H1 (cell line): ENCODE data around the gene MPZ.

Experiments
- CREB1 ChIP-seq: IDR thresholded peaks from 2 replicates; pipeline ENCODE4 v1.6.1; 2012; ENCODE audit warnings: inconsistent platforms
- EP300 ChIP-seq, 2 experiments: IDR thresholded peaks; 1 replicate in 1 of 2; 2 replicates in 1 of 2; pipeline ENCODE4 v1.6.1; 2011 to 2012; ENCODE audit warnings: low read depth in 2 of 2, low read length in 2 of 2, mild to moderate bottlenecking in 2 of 2, borderline replicate concordance in 1 of 2, inconsistent platforms in 1 of 2, moderate library complexity in 1 of 2
- HDAC2 ChIP-seq, 2 experiments: fragments of 300-600 bp in 1 of 2; sonication (generic) in 1 of 2; IDR thresholded peaks; 2 replicates each; pipeline ENCODE4 v1.6.1; 2011 to 2012; ENCODE audit warnings: low read depth in 2 of 2, low read length in 2 of 2, mild to moderate bottlenecking in 2 of 2, moderate library complexity in 2 of 2, borderline replicate concordance in 1 of 2, inconsistent platforms in 1 of 2
- NANOG ChIP-seq: IDR thresholded peaks from 2 replicates; pipeline ENCODE4 v1.6.1; 2011; ENCODE audit warnings: low read length, low read depth, mild to moderate bottlenecking, inconsistent platforms; ENCODE audit not compliant: insufficient read depth, poor library complexity, severe bottlenecking
- POLR2AphosphoS5 ChIP-seq: IDR thresholded peaks from 2 replicates; pipeline ENCODE4 v1.6.1; 2011; ENCODE audit warnings: low read depth, low read length
- SIRT6 ChIP-seq: IDR thresholded peaks from one replicate; pipeline ENCODE4 v1.7.1; 2012; ENCODE audit warnings: low read length, inconsistent platforms
- SRF ChIP-seq: IDR thresholded peaks from 2 replicates; pipeline ENCODE4 v1.6.1; 2011; ENCODE audit warnings: mild to moderate bottlenecking, low read depth, low read length, moderate library complexity
- TAF1 ChIP-seq: IDR thresholded peaks from 2 replicates; pipeline ENCODE4 v1.6.1; 2011; ENCODE audit warnings: mild to moderate bottlenecking, low read depth, low read length
- TF ChIP-seq, protein P1 (sequence below): IDR thresholded peaks from 2 replicates; pipeline ENCODE4 v1.6.1; 2012; ENCODE audit warnings: inconsistent platforms
- TF ChIP-seq, protein P2 (sequence below), 3 experiments: IDR thresholded peaks; 1 replicate in 2 of 3; 2 replicates in 1 of 3; pipeline versions ENCODE4 v1.5.1 to v1.6.1; 2011; ENCODE audit warnings: low read length in 3 of 3, mild to moderate bottlenecking in 3 of 3, inconsistent platforms in 2 of 3, low read depth in 1 of 3, moderate library complexity in 1 of 3; ENCODE audit not compliant: insufficient read depth in 1 of 3; ENCODE audit errors: control extremely low read depth in 1 of 3
- TF ChIP-seq, protein P3 (sequence below): IDR thresholded peaks from 2 replicates; pipeline ENCODE4 v1.6.1; 2012; ENCODE audit warnings: low read length, inconsistent platforms
- TF ChIP-seq, protein P4 (sequence below): IDR thresholded peaks from 2 replicates; pipeline ENCODE4 v1.6.1; 2011; ENCODE audit warnings: low read length, improper control_type of control experiment

DNA sequence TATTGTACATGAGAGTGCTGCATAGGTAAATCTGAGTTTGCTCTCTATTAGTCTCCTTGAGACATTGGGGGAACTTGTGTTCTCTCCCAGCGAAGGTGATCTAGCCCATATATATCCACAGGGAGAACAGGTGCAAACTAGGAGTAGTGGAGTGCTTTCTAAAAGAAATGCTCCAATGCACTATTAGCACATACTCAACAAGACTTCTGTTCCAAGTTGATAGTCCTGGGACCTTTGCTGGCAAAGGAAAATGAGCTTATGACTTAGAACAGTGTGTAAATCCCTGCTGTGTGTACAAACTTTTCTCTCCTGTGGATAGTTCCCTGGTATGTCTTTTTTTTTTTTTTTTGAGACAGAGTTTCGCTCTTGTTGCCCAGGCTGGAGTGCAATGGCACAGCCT, 32.4 kb upstream of the MPZ start:
- TF ChIP-seq, protein P1, sequence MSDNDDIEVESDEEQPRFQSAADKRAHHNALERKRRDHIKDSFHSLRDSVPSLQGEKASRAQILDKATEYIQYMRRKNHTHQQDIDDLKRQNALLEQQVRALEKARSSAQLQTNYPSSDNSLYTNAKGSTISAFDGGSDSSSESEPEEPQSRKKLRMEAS: no peak
- TF ChIP-seq SIRT6: no peak
- TF ChIP-seq CREB1: no peak
- TF ChIP-seq POLR2AphosphoS5: no peak
- TF ChIP-seq, protein P2, sequence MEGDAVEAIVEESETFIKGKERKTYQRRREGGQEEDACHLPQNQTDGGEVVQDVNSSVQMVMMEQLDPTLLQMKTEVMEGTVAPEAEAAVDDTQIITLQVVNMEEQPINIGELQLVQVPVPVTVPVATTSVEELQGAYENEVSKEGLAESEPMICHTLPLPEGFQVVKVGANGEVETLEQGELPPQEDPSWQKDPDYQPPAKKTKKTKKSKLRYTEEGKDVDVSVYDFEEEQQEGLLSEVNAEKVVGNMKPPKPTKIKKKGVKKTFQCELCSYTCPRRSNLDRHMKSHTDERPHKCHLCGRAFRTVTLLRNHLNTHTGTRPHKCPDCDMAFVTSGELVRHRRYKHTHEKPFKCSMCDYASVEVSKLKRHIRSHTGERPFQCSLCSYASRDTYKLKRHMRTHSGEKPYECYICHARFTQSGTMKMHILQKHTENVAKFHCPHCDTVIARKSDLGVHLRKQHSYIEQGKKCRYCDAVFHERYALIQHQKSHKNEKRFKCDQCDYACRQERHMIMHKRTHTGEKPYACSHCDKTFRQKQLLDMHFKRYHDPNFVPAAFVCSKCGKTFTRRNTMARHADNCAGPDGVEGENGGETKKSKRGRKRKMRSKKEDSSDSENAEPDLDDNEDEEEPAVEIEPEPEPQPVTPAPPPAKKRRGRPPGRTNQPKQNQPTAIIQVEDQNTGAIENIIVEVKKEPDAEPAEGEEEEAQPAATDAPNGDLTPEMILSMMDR (IDR thresholded peaks at IDR 0.05; ENCODE audit: control extremely low read depth in 1 of 3, insufficient read depth in 1 of 3, low read depth in 1 of 3, low read length in 3 of 3): no peak
- no peak for TF ChIP-seq SRF
- TF ChIP-seq, protein P3, sequence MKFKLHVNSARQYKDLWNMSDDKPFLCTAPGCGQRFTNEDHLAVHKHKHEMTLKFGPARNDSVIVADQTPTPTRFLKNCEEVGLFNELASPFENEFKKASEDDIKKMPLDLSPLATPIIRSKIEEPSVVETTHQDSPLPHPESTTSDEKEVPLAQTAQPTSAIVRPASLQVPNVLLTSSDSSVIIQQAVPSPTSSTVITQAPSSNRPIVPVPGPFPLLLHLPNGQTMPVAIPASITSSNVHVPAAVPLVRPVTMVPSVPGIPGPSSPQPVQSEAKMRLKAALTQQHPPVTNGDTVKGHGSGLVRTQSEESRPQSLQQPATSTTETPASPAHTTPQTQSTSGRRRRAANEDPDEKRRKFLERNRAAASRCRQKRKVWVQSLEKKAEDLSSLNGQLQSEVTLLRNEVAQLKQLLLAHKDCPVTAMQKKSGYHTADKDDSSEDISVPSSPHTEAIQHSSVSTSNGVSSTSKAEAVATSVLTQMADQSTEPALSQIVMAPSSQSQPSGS: no peak
- TF ChIP-seq NANOG: no peak
- TF ChIP-seq EP300 (IDR thresholded peaks at IDR 0.05; ENCODE audit: borderline replicate concordance in 1 of 2, low read depth in 2 of 2, low read length in 2 of 2): no peak
- TF ChIP-seq HDAC2 (IDR thresholded peaks at IDR 0.05; ENCODE audit: borderline replicate concordance in 1 of 2, low read depth in 2 of 2, low read length in 2 of 2): no peak
- TF ChIP-seq, protein P4, sequence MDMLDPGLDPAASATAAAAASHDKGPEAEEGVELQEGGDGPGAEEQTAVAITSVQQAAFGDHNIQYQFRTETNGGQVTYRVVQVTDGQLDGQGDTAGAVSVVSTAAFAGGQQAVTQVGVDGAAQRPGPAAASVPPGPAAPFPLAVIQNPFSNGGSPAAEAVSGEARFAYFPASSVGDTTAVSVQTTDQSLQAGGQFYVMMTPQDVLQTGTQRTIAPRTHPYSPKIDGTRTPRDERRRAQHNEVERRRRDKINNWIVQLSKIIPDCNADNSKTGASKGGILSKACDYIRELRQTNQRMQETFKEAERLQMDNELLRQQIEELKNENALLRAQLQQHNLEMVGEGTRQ: no peak
- TF ChIP-seq TAF1: no peak
